Effector memory CD4-positive, alpha-beta T cell (primary cell): ENCODE results near the gene ALDH1A1.

Source experiments
- DNase-seq, 3 donors: peaks; one replicate each; pipeline ENCODE4 v3.0.0-alpha.2; 2020
- H3K27ac ChIP-seq: 2 replicates; pipeline ENCODE4 v1.7.0; 2013; ENCODE audit warnings: mild to moderate bottlenecking, low read length, moderate library complexity; ENCODE audit not compliant: insufficient read depth, poor library complexity, severe bottlenecking
- H3K27me3 ChIP-seq: replicated peaks from 2 replicates; pipeline ENCODE4 v1.7.0; 2013; ENCODE audit warnings: mild to moderate bottlenecking, low read length; ENCODE audit not compliant: insufficient read depth, control insufficient read depth, poor library complexity, severe bottlenecking
- H3K36me3 ChIP-seq: 2 replicates; pipeline ENCODE4 v1.7.0; 2013; ENCODE audit warnings: mild to moderate bottlenecking, low read length, moderate library complexity; ENCODE audit not compliant: control insufficient read depth, insufficient read depth
- H3K4me1 ChIP-seq: 2 replicates; pipeline ENCODE4 v1.7.0; 2013; ENCODE audit warnings: low read length, mild to moderate bottlenecking; ENCODE audit not compliant: control insufficient read depth, insufficient read depth, poor library complexity, severe bottlenecking
- H3K4me3 ChIP-seq: 2 replicates; pipeline ENCODE4 v1.7.0; 2013; ENCODE audit warnings: low read length, low read depth, mild to moderate bottlenecking; ENCODE audit not compliant: insufficient read depth, poor library complexity, severe bottlenecking
- H3K9me3 ChIP-seq: 2 replicates; pipeline ENCODE4 v1.7.0; 2013; ENCODE audit warnings: mild to moderate bottlenecking, low read length, moderate library complexity; ENCODE audit not compliant: control insufficient read depth
- total RNA-seq, 3 donors: gene quantifications; one replicate each; lab custom pipeline; 2026; lab: John Stamatoyannopoulos, UW

Gene ALDH1A1
- 0.17 to 0.97 (median 0.96) reads per million in 3 donors for total RNA-seq

- no peaks in the 10 kb centered on the region for H3K4me1 ChIP-seq
- H3K9me3 ChIP-seq: no peaks in the 10 kb centered on the region
- H3K4me3 ChIP-seq: no peak within 1 kb of the TSS
- no peaks in the 10 kb centered on the region for H3K27me3 ChIP-seq
- DNase-seq: no peak
- H3K36me3 ChIP-seq: no peaks in the 10 kb centered on the region
- H3K27ac ChIP-seq: no peak within 1 kb of the TSS
Observed at GRCh38 chr9:72952914-72953313, at the start of gene ALDH1A1. TSS of gene ALDH1A1 (minus strand) at chr9:72953053. CDS start at chr9:72953000, 53 bp downstream.

DNA sequence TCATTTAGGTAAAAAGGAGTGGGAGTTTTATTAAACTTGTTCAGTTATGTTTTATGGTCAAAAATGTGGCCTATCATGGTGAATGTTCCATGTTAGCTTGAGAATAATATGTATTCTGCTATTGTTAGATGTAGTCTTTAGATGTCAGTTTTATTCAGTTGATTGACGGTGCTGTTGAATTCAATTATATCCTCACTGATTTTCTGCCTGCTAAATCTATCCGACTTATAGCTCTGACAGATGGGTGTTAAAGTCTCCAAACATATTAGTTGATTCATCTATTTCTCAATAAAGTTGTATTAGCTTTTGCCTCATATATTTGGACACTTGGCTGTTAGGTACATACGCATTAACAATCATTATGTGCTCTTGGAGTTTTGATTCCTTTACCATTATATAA lies 49.0 kb upstream of the ALDH1A1 start:
- Histone ChIP-seq H3K9me3 (no peaks in the 10 kb centered on the region), H3K36me3 (no peaks in the 10 kb centered on the region), H3K4me1 (no peaks in the 10 kb centered on the region), H3K4me3 (no peak overlapping the region), H3K27me3 (no peaks in the 10 kb centered on the region), H3K27ac (no peak overlapping the region)
- no peak for DNase-seq

DNA sequence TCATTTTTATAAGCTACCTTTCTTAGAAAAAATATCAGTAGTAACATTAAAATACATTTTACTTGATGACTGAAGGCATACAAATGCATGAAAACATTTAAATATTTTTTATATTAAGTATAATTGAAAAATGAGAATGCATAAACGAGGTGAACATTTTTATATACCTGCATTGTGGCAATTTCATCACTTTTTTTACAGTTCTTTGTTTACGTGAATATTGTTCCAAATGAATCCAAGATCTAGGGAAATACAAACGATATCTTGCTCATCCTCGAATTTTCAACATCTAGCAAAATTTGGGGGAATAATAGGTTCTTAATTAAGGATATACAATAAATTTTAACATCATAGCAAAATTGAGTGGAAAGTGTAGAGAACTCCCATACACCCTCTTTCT lies 45.5 kb upstream of the ALDH1A1 start:
- no peaks in the 10 kb centered on the region for H3K4me1 ChIP-seq
- H3K36me3 ChIP-seq: no peaks in the 10 kb centered on the region
- H3K27me3 ChIP-seq: no peaks in the 10 kb centered on the region
- H3K9me3 ChIP-seq: no peaks in the 10 kb centered on the region
- DNase-seq: no peak
- H3K4me3 ChIP-seq: no peak overlapping the region
- H3K27ac ChIP-seq: no peak overlapping the region

GRCh38 chr9:72997387-72997995 lies 44.6 kb upstream of the ALDH1A1 start:
- Histone ChIP-seq H3K27me3 (no peaks in the 10 kb centered on the region), H3K4me1 (no peaks in the 10 kb centered on the region), H3K4me3 (no peak overlapping the region), H3K36me3 (no peaks in the 10 kb centered on the region), H3K9me3 (no peaks in the 10 kb centered on the region), H3K27ac (no peak overlapping the region)
- no peak for DNase-seq

DNA sequence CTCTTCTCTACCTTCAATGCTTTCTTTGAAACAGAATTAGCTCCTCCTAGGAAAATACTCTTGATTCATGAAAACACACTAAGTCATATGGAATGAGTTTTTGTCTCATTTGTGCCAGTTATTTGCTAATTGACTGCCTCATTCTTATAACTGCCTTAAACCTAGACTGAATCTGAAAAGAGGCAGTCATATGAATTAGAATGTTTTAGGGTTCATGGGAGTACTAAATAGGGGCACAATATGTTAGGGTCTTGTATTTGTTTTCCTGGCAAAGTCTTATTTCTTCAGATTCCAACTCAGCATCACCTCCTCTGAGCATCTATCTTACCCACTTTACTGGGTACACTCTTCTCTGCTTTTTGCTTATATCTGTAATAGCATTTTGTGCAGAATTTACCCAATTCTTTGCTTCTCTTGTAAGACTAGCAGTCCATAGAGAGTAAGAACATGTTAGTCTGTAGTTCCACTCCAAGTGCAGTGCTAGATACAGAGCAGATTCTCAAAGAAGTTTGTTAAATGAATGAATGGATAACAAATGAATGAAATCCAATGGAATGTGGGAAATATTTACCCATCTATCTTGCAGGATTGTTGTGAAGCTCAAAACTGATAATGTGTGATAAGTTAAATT lies 43.9 kb upstream of the ALDH1A1 start:
- Histone ChIP-seq H3K36me3 (no peaks in the 10 kb centered on the region), H3K4me1 (no peaks in the 10 kb centered on the region), H3K27me3 (no peaks in the 10 kb centered on the region), H3K27ac (no peak overlapping the region), H3K4me3 (no peak overlapping the region), H3K9me3 (no peaks in the 10 kb centered on the region)
- DNase-seq: no peak

- DNase-seq: no peak
- H3K9me3 ChIP-seq: no peaks in the 10 kb centered on the region
- H3K27ac ChIP-seq: no peak overlapping the region
- no peaks in the 10 kb centered on the region for H3K36me3 ChIP-seq
- H3K27me3 ChIP-seq: no peaks in the 10 kb centered on the region
- no peak overlapping the region for H3K4me3 ChIP-seq
- no peaks in the 10 kb centered on the region for H3K4me1 ChIP-seq
Observed at GRCh38 chr9:72996114-72996513, 43.3 kb upstream of the ALDH1A1 start.

- DNase-seq: no peak
- H3K4me3 ChIP-seq: no peak overlapping the region
- H3K36me3 ChIP-seq: no peaks in the 10 kb centered on the region
- H3K4me1 ChIP-seq: no peaks in the 10 kb centered on the region
- no peaks in the 10 kb centered on the region for H3K9me3 ChIP-seq
- no peaks in the 10 kb centered on the region for H3K27me3 ChIP-seq
- no peak overlapping the region for H3K27ac ChIP-seq
Observed at GRCh38 chr9:72995131-72996024, 42.5 kb upstream of the ALDH1A1 start.

DNA sequence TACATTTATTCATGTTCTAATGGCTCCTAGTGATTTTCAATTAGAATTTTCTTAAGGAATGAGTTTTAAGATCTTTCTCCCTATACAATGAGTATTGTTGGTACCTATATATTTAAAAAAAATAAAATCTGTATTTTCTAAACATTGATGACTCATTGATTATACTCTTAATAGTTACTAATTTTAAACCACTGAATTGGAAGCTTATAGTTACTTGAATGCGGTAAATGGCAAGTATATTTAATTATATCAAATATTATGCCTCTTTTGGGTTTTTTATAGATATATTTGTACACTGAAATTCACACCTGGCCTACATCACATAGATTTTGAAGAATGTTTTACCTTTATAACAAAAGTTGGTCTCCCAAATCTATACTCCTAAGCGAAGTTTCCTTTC lies 38.9 kb upstream of the ALDH1A1 start:
- Histone ChIP-seq H3K27me3 (no peaks in the 10 kb centered on the region), H3K9me3 (no peaks in the 10 kb centered on the region), H3K36me3 (no peaks in the 10 kb centered on the region), H3K27ac (no peak overlapping the region), H3K4me3 (no peak overlapping the region), H3K4me1 (no peaks in the 10 kb centered on the region)
- no peak for DNase-seq

- no peak overlapping the region for H3K27ac ChIP-seq
- H3K27me3 ChIP-seq: no peaks in the 10 kb centered on the region
- no peaks in the 10 kb centered on the region for H3K9me3 ChIP-seq
- no peak for DNase-seq
- no peak overlapping the region for H3K4me3 ChIP-seq
- no peaks in the 10 kb centered on the region for H3K4me1 ChIP-seq
- H3K36me3 ChIP-seq: no peaks in the 10 kb centered on the region
Observed at GRCh38 chr9:72990397-72991182, 37.7 kb upstream of the ALDH1A1 start.
